LNCaP clone FGC (cell line): ENCODE measurements around the gene UGT2B11.
A peak's percentile ranks its signal among the peaks of the same experiment; 100 is the strongest.
"Not testable (repeated sequence)": the region's sequence is repeated elsewhere in the genome, so short reads cannot be mapped to it uniquely, and the experiment has no call there.

Source experiments
- DNase-seq: peaks from one replicate; pipeline ENCODE4 v3.0.0-alpha.2; 2011; ENCODE audit warnings: low read depth
- H3K4me3 ChIP-seq: 2 replicates; pipeline ENCODE4 v1.5.1; 2011; ENCODE audit warnings: mild to moderate bottlenecking, low read depth, low read length, control low read depth
- CTCF ChIP-seq: IDR thresholded peaks from 2 replicates; pipeline ENCODE4 v1.5.1; 2012; ENCODE audit warnings: mild to moderate bottlenecking; ENCODE audit not compliant: control insufficient read depth, insufficient read depth; ENCODE audit errors: extremely low read depth

UGT2B11 gene

GRCh38 chr4:69214716-69215115 is at the start of gene UGT2B11:
Gene UGT2B11 (minus strand): TSS chr4:69214748. CDS start chr4:69214722, 26 bp downstream.
- DNase-seq = peak; percentile 93
- no peak within 1 kb of the TSS for H3K4me3 ChIP-seq
- no peak for TF ChIP-seq CTCF

GRCh38 chr4:69253147-69253772 is 38.7 kb upstream of the UGT2B11 start:
- not testable (repeated sequence) for DNase-seq, H3K4me3 ChIP-seq

GRCh38 chr4:69250884-69251283 is 36.3 kb upstream of the UGT2B11 start:
- not testable (repeated sequence) for DNase-seq, H3K4me3 ChIP-seq

GRCh38 chr4:69242562-69243240 is 28.2 kb upstream of the UGT2B11 start:
- not testable (repeated sequence) for H3K4me3 ChIP-seq, DNase-seq

- H3K4me3 ChIP-seq, DNase-seq: not testable (repeated sequence)
These were observed 27.2 kb upstream of the UGT2B11 start for GRCh38 chr4:69241746-69242145.

GRCh38 chr4:69240787-69241186 is 26.2 kb upstream of the UGT2B11 start:
- H3K4me3 ChIP-seq, DNase-seq: not testable (repeated sequence)

- H3K4me3 ChIP-seq = no peak overlapping the region
- TF ChIP-seq CTCF = no peak
- DNase-seq = peak; percentile 34
These were observed 25.1 kb upstream of the UGT2B11 start for GRCh38 chr4:69239557-69240168.

- no peak for TF ChIP-seq CTCF
- H3K4me3 ChIP-seq = no peak overlapping the region
- peak; percentile 67 for DNase-seq
These were observed 24.5 kb upstream of the UGT2B11 start for GRCh38 chr4:69239092-69239491.

GRCh38 chr4:69224891-69225290 is 10.3 kb upstream of the UGT2B11 start:
- TF ChIP-seq CTCF = no peak
- no peak overlapping the region for H3K4me3 ChIP-seq
- DNase-seq = no peak

GRCh38 chr4:69223277-69223676 is 8.7 kb upstream of the UGT2B11 start:
- not testable (repeated sequence) for DNase-seq

GRCh38 chr4:69218491-69218890 is 3.9 kb upstream of the UGT2B11 start:
- H3K4me3 ChIP-seq, DNase-seq: not testable (repeated sequence)

More at GRCh38 chr4:69223277-69223676, 8.7 kb upstream of the UGT2B11 start:
- H3K4me3 ChIP-seq = not testable (repeated sequence)
